Mesothelial cell of epicardium (in vitro differentiated cells): ENCODE data around the gene TGOLN2. TPM values are rescaled to one million over a fixed set of nuclear protein-coding genes. Genes with fewer than 3 reads are reported as not detected.

ENCODE experiments used
- DNase-seq, 2 experiments: peaks; one replicate each; pipeline ENCODE4 v3.0.0; 2021; ENCODE audit warnings: low spot score in 2 of 2; ENCODE audit not compliant: unreplicated experiment in 2 of 2
- H3K27ac Mint-ChIP-seq: 2 replicates; pipeline ENCODE4 v1.8.0; 2021; ENCODE audit warnings: mixed read lengths
- H3K27me3 Mint-ChIP-seq: 2 replicates; pipeline ENCODE4 v1.8.0; 2021; ENCODE audit warnings: low read depth, mixed read lengths
- H3K36me3 Mint-ChIP-seq: 2 replicates; pipeline ENCODE4 v1.8.0; 2021; ENCODE audit warnings: mixed read lengths
- H3K4me1 Mint-ChIP-seq: 2 replicates; pipeline ENCODE4 v1.8.0; 2021; ENCODE audit warnings: mixed read lengths
- H3K4me3 Mint-ChIP-seq: 2 replicates; pipeline ENCODE4 v1.8.0; 2021; ENCODE audit warnings: mild to moderate bottlenecking, moderate library complexity, mixed read lengths
- H3K9me3 Mint-ChIP-seq: 2 replicates; pipeline ENCODE4 v1.8.0; 2021; ENCODE audit warnings: mixed read lengths
- total RNA-seq: library from RNA; stranded (reverse); gene quantifications from 3 replicates; pipeline ENCODE4 v1.2.1, GENCODE V29; 2021
- TF ChIP-seq, protein P1 (sequence below): fragments of 200-600 bp; sonication (generic); IDR thresholded peaks from one replicate; pipeline ENCODE4 v1.5.0; 2021; ENCODE audit warnings: antibody characterized with exemption; ENCODE audit not compliant: unreplicated experiment

The TGOLN2 gene
- total RNA-seq = 59.0 to 62.5 TPM (median 59.2 TPM) in 3 replicates

DNA sequence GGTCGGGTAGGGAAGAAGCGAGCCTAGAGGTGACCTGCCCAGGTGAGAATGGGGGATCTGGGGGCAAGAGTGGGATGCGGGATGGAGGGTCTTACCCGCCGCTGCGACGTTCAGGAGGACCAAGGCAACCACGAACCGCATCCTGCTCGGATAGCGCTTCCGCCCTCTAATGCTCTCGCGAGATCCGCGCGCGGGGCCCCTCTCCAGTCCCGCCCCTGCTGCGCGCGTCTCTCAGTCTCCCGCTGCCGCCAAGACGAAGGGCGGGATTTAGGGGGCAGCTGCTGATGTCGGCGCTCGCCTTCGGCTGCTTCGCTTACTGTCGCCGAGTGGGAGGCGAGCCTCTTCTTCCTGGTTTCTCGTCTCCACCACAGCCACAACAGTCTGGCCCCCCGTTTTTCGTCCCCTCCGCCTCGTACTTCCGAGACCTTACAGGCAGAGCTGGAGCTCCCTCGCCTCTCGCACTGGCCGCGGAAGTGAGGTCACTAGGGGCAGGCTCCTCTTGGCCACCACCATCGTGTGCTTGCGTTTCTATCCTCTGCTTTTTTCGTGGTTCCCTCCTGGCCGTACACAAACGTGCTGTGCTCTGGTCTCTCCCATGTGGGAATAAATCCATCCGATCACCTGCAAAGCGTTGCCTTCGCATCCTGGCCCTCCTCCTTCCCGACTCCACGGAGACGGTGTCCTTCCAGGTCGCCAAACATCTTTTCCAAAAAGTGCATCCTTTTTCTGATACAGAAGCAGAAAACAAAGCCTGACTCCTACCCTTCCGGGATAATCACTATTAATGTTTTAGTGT lies at the start of gene TGOLN2:
Gene TGOLN2 (minus strand): TSS at position 168 of the 796 bp plus-strand sequence. CDS start 27 bp downstream, at position 141.
- peak; percentile 90 to 91 for DNase-seq
- no peaks in the 10 kb centered on the region for H3K9me3 Mint-ChIP-seq
- H3K4me3 Mint-ChIP-seq = peak within 1 kb of the TSS; percentile 88
- peak within 1 kb of the TSS; percentile 95 for H3K27ac Mint-ChIP-seq
- no peaks in the 10 kb centered on the region for H3K27me3 Mint-ChIP-seq
- TF ChIP-seq, protein P1, sequence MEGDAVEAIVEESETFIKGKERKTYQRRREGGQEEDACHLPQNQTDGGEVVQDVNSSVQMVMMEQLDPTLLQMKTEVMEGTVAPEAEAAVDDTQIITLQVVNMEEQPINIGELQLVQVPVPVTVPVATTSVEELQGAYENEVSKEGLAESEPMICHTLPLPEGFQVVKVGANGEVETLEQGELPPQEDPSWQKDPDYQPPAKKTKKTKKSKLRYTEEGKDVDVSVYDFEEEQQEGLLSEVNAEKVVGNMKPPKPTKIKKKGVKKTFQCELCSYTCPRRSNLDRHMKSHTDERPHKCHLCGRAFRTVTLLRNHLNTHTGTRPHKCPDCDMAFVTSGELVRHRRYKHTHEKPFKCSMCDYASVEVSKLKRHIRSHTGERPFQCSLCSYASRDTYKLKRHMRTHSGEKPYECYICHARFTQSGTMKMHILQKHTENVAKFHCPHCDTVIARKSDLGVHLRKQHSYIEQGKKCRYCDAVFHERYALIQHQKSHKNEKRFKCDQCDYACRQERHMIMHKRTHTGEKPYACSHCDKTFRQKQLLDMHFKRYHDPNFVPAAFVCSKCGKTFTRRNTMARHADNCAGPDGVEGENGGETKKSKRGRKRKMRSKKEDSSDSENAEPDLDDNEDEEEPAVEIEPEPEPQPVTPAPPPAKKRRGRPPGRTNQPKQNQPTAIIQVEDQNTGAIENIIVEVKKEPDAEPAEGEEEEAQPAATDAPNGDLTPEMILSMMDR = no peak
- H3K4me1 Mint-ChIP-seq = peaks cover 32% of the 10 kb centered on the region
- peaks cover 10% of the 10 kb centered on the region for H3K36me3 Mint-ChIP-seq

DNA sequence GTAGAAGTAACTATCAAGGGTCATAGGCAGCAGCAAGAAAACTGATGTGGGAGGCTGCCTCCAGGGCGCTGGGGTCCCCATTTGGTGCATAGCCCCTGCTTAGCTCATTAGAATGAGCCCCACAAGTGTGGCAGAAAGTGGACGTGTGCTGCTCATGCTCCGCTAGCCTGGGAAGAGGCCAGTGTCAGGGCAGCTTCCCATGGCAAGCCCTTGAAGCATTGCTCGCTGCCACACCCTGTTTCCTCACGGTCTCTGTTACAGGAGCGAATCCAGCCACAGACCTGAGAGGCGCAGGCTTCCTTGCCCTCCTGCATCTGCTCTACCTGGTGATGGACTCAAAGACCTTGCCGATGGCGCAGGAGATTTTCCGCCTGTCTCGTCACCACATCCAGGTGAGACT lies 49.3 kb upstream of the TGOLN2 start:
- H3K4me1 Mint-ChIP-seq = peaks cover 22% of the 10 kb centered on the region
- DNase-seq = no peak
- H3K27me3 Mint-ChIP-seq = no peaks in the 10 kb centered on the region
- peak overlapping the region; percentile 68 for H3K27ac Mint-ChIP-seq
- H3K4me3 Mint-ChIP-seq = no peak overlapping the region
- peaks cover 53% of the 10 kb centered on the region for H3K36me3 Mint-ChIP-seq
- H3K9me3 Mint-ChIP-seq = peaks cover 21% of the 10 kb centered on the region
- TF ChIP-seq, protein P1 = no peak

DNA sequence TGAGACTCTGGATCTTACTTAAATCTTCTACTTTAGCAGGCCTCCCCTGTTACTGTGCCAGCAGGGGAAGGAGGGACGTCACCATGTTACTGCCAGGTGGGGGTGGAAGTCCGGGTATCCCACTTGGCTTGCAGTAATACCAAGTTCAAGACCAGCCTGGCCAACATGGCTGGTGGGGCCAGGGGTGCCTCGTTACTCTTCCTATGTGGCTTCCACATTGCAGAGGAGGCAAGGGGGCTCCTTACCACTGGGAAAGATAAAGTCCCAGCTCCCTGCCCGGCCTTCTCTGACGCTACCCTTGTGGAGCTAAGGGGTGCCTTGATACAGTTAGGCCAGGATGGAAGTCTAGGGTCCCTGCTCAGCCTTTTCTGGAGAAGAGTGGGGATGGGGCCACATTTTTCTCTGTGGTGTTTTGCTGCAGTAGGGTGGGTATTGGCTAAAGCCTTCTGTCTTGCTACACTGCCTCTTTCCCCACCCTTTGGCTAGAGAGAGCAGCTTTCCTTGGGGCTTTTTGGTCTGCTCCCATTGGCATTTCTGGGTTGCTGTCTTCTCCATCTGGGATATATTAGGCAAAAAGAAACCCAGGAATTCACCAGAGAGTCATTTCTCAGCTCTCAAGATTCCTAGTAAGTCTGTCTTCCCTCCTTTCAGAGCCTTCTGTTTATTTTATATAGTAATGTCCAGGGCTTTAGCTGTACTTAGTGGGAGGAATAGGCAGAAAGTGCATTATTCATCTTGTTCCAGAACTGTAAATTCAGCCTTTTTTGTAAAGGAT lies 48.7 kb upstream of the TGOLN2 start:
- Mint-ChIP-seq H3K9me3 (peaks cover 21% of the 10 kb centered on the region), H3K4me1 (peaks cover 22% of the 10 kb centered on the region), H3K36me3 (peaks cover 51% of the 10 kb centered on the region), H3K27ac (peak overlapping the region; percentile 68), H3K4me3 (no peak overlapping the region), H3K27me3 (no peaks in the 10 kb centered on the region)
- TF ChIP-seq, protein P1 = no peak
- DNase-seq = no peak

DNA sequence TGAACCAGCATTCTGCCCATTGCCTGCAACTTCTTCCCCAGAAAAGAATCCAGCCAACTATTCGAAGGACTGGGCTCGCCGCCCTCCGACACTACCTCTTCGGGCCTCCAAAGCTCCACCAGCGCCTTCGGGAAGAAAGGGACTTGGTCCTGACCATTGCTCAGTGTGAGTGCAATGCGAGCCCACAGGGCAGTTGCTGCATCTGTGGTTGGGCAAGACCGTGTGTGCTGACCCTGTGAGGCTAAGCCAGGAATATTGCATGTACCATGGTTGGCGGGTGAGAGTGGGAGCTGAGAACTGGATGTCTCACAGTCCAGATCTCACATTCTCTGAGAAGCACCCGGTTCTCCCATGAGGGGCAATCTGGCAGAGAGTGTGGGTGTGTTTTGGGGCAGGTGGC lies 43.3 kb upstream of the TGOLN2 start:
- DNase-seq = no peak
- Mint-ChIP-seq H3K4me3 (no peak overlapping the region), H3K4me1 (no peaks in the 10 kb centered on the region), H3K27ac (no peak overlapping the region), H3K9me3 (peaks cover 8% of the 10 kb centered on the region), H3K27me3 (no peaks in the 10 kb centered on the region), H3K36me3 (peaks cover 24% of the 10 kb centered on the region)
- TF ChIP-seq, protein P1 = no peak

DNA sequence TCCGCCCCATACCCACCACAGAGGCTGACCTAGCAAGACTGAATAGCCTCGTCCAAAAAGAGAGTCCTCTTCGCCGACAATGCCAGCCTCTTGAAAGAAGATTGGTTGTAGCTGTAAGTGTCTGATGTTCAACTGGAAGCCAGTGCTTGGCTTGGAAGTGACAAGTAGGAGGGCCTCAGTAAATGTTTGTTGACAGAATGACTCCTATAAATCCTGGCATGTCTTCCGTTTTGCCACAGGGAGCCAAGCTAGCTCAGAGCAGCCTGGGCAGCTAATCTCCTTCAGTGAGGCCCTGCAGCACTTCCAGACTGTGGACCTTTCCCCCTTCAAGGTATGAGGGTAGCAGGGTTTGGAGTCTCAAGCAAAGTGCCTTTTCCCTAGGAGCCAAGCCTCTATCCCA lies 41.7 kb upstream of the TGOLN2 start:
- no peak overlapping the region for H3K27ac Mint-ChIP-seq
- H3K4me1 Mint-ChIP-seq = no peaks in the 10 kb centered on the region
- H3K27me3 Mint-ChIP-seq = no peaks in the 10 kb centered on the region
- H3K9me3 Mint-ChIP-seq = peaks cover 8% of the 10 kb centered on the region
- no peak overlapping the region for H3K4me3 Mint-ChIP-seq
- TF ChIP-seq, protein P1 = no peak
- peaks cover 15% of the 10 kb centered on the region for H3K36me3 Mint-ChIP-seq
- no peak for DNase-seq
